GM12891 (cell line): ENCODE results near the gene TRIM26.

Experiments used
- POLR2A ChIP-seq: IDR thresholded peaks from 2 replicates; pipeline ENCODE4 v1.6.1; 2011; ENCODE audit warnings: low read depth, low read length, control low read depth
- POLR2AphosphoS5 ChIP-seq: IDR thresholded peaks from 2 replicates; pipeline ENCODE4 v1.6.1; 2011; ENCODE audit warnings: low read depth, low read length, control low read depth

- TF ChIP-seq POLR2AphosphoS5: no peak
- no peak for TF ChIP-seq POLR2A
Observed at GRCh38 chr6:30196376-30196775, 16.8 kb downstream of the TRIM26 start.
